H1 (cell line): ENCODE results near the gene MAGI2. TPM values are rescaled to one million over a fixed set of nuclear protein-coding genes. Genes with fewer than 3 reads are reported as not detected.

ENCODE experiments used
- CTCF ChIA-PET: fragments of 300-600 bp; sonication (Branson Sonifier 250); formaldehyde crosslinking; loops from one replicate; lab custom pipeline; 2021; ENCODE audit not compliant: partially characterized antibody; lab: Charles Lee
- POLR2A ChIA-PET: fragments of 300-600 bp; sonication (Branson Sonifier 250); formaldehyde crosslinking; loops from one replicate; lab custom pipeline; 2021; ENCODE audit warnings: inconsistent platforms; ENCODE audit not compliant: partially characterized antibody; lab: Charles Lee
- DNase-seq, 2 experiments: peaks; one replicate each; pipeline versions ENCODE4 v3.0.0 to v3.0.0-alpha.2; 2010 to 2022; ENCODE audit warnings: low spot score in 2 of 2, low read depth in 1 of 2, mixed read lengths in 1 of 2
- FAIRE-seq: peaks from 2 replicates; lab custom pipeline; 2011; peaks lifted over from hg19 to GRCh38; lab: Jason Lieb, UNC
- H2AFZ ChIP-seq: 2 replicates; pipeline ENCODE4 v1.8.1; 2012; ENCODE audit warnings: low read length, inconsistent platforms
- H2AK5ac ChIP-seq: 2 replicates; pipeline ENCODE4 v1.6.1; 2013; ENCODE audit warnings: low read depth, low read length
- H2BK120ac ChIP-seq: replicated peaks from 2 replicates; pipeline ENCODE3; 2013; ENCODE audit warnings: low read depth, low read length, inconsistent platforms
- H2BK12ac ChIP-seq: 2 replicates; pipeline ENCODE4 v1.6.1; 2013; ENCODE audit warnings: low read depth, low read length
- H2BK15ac ChIP-seq: 2 replicates; pipeline ENCODE4 v1.6.1; 2013; ENCODE audit warnings: low read length
- H2BK20ac ChIP-seq: 2 replicates; pipeline ENCODE4 v1.6.1; 2013; ENCODE audit warnings: low read length
- H2BK5ac ChIP-seq: 2 replicates; pipeline ENCODE4 v1.6.1; 2013; ENCODE audit warnings: low read depth, low read length
- H3K14ac ChIP-seq: 2 replicates; pipeline ENCODE4 v1.6.1; 2013; ENCODE audit warnings: inconsistent platforms; ENCODE audit not compliant: insufficient read length
- H3K18ac ChIP-seq: 2 replicates; pipeline ENCODE4 v1.6.1; 2013; ENCODE audit warnings: low read length; ENCODE audit errors: extremely low read depth
- H3K23ac ChIP-seq: 2 replicates; pipeline ENCODE4 v1.6.1; 2013; ENCODE audit warnings: inconsistent platforms; ENCODE audit not compliant: insufficient read length
- H3K23me2 ChIP-seq: 2 replicates; pipeline ENCODE4 v1.6.1; 2013; ENCODE audit warnings: low read depth, low read length
- H3K27ac ChIP-seq: 2 replicates; pipeline ENCODE4 v1.6.1; 2011; ENCODE audit warnings: low read depth, low read length, inconsistent platforms
- H3K27me3 ChIP-seq, 4 experiments: replicated peaks in 1 of 4; 1 replicate in 1 of 4; 2 replicates in 3 of 4; pipeline versions ENCODE4 v1.6.1 to v1.8.1; 2011 to 2013; ENCODE audit warnings: low read length in 3 of 4, mild to moderate bottlenecking in 3 of 4, inconsistent platforms in 2 of 4, mixed read lengths in 2 of 4, moderate library complexity in 1 of 4; ENCODE audit not compliant: control insufficient read depth in 3 of 4, insufficient read depth in 3 of 4; ENCODE audit errors: extremely low read depth in 1 of 4
- H3K36me3 ChIP-seq, 4 experiments: 2 replicates each; pipeline versions ENCODE4 v1.6.1 to v1.8.1; 2011 to 2013; ENCODE audit warnings: mild to moderate bottlenecking in 4 of 4, low read length in 3 of 4, moderate library complexity in 2 of 4, control low read depth in 1 of 4, inconsistent platforms in 1 of 4; ENCODE audit not compliant: insufficient read depth in 4 of 4, control insufficient read depth in 2 of 4
- H3K4ac ChIP-seq: replicated peaks from 2 replicates; pipeline ENCODE3; 2013; ENCODE audit warnings: low read length, low read depth, mixed read lengths, inconsistent platforms; ENCODE audit not compliant: insufficient read length
- H3K4me1 ChIP-seq, 4 experiments: replicated peaks in 1 of 4; 1 replicate in 1 of 4; 2 replicates in 3 of 4; pipeline versions ENCODE4 v1.6.1 to v1.8.1; 2011 to 2013; ENCODE audit warnings: low read length in 3 of 4, inconsistent platforms in 2 of 4, mixed read lengths in 1 of 4; ENCODE audit not compliant: insufficient read depth in 4 of 4, control insufficient read depth in 3 of 4
- H3K4me2 ChIP-seq, 2 experiments: 2 replicates each; pipeline versions ENCODE4 v1.6.1 to v1.8.1; 2011 to 2013; ENCODE audit warnings: low read depth in 2 of 2, low read length in 2 of 2, control low read depth in 1 of 2, inconsistent platforms in 1 of 2, mild to moderate bottlenecking in 1 of 2; ENCODE audit not compliant: insufficient read depth in 1 of 2
- H3K4me3 ChIP-seq, 4 experiments: fragments of 200-600, 300-600 bp in 1 of 4; sonication (generic), shearing (Covaris generic), sonication (Bioruptor Twin) in 1 of 4; 2 replicates each; pipeline versions ENCODE4 v1.5.1 to v1.8.1; 2011 to 2016; ENCODE audit warnings: low read length in 4 of 4, low read depth in 3 of 4, control low read depth in 2 of 4, inconsistent platforms in 2 of 4, mild to moderate bottlenecking in 2 of 4, mixed read lengths in 1 of 4, moderate library complexity in 1 of 4; ENCODE audit not compliant: insufficient read depth in 2 of 4; ENCODE audit errors: extremely low read depth in 1 of 4
- H3K56ac ChIP-seq: replicated peaks from 2 replicates; pipeline ENCODE3; 2013; ENCODE audit warnings: low read depth, mild to moderate bottlenecking, mixed read lengths, low read length, inconsistent platforms; ENCODE audit not compliant: insufficient read length
- H3K79me1 ChIP-seq: 2 replicates; pipeline ENCODE4 v1.6.1; 2013; ENCODE audit warnings: low read depth, low read length, control low read depth
- H3K79me2 ChIP-seq, 2 experiments: 2 replicates each; pipeline versions ENCODE4 v1.6.1 to v1.8.1; 2012 to 2013; ENCODE audit warnings: low read length in 2 of 2, mild to moderate bottlenecking in 2 of 2, inconsistent platforms in 1 of 2; ENCODE audit not compliant: insufficient read depth in 2 of 2, control insufficient read depth in 1 of 2
- H3K9ac ChIP-seq, 4 experiments: replicated peaks in 1 of 4; 1 replicate in 1 of 4; 2 replicates in 3 of 4; pipeline versions ENCODE4 v1.6.1 to v1.8.1; 2011 to 2013; ENCODE audit warnings: low read depth in 3 of 4, low read length in 3 of 4, control low read depth in 2 of 4, mild to moderate bottlenecking in 2 of 4, moderate library complexity in 2 of 4, inconsistent platforms in 1 of 4; ENCODE audit errors: extremely low read depth in 1 of 4
- H3K9me3 ChIP-seq, 2 experiments: 2 replicates each; pipeline versions ENCODE4 v1.6.1 to v1.8.1; 2012 to 2013; ENCODE audit warnings: mild to moderate bottlenecking in 2 of 2, moderate library complexity in 2 of 2, control low read depth in 1 of 2, inconsistent platforms in 1 of 2, low read depth in 1 of 2, low read length in 1 of 2, mixed read lengths in 1 of 2; ENCODE audit not compliant: insufficient read depth in 2 of 2
- H4K20me1 ChIP-seq, 2 experiments: replicated peaks in 1 of 2; 2 replicates each; pipeline versions ENCODE3 to v1.8.1; 2011 to 2013; ENCODE audit warnings: inconsistent platforms in 2 of 2, low read length in 2 of 2, mild to moderate bottlenecking in 1 of 2; ENCODE audit not compliant: insufficient read depth in 2 of 2, control insufficient read depth in 1 of 2
- H4K5ac ChIP-seq: 2 replicates; pipeline ENCODE4 v1.6.1; 2013; ENCODE audit warnings: low read length, low read depth, mixed read lengths, inconsistent platforms; ENCODE audit not compliant: insufficient read length
- H4K8ac ChIP-seq: 2 replicates; pipeline ENCODE4 v1.8.0; 2013; ENCODE audit warnings: mild to moderate bottlenecking, moderate library complexity, low read length, inconsistent platforms; ENCODE audit not compliant: insufficient read depth; ENCODE audit errors: extremely low read depth
- H4K91ac ChIP-seq: replicated peaks from 2 replicates; pipeline ENCODE3; 2013; ENCODE audit warnings: low read length, mixed read lengths, inconsistent platforms; ENCODE audit not compliant: insufficient read length
- BCL11A ChIP-seq, 2 experiments: IDR thresholded peaks; one replicate each; pipeline ENCODE4 v1.6.1; 2011; ENCODE audit warnings: low read depth in 2 of 2, low read length in 2 of 2, mild to moderate bottlenecking in 2 of 2
- CBX5 ChIP-seq: fragments of 300-800, 300-1000 bp; sonication (generic); IDR thresholded peaks from 2 replicates; pipeline ENCODE4 v1.7.1; 2016; ENCODE audit warnings: antibody characterized with exemption, low read length, low read depth
- CBX8 ChIP-seq: fragments of 300-800, 300-1000 bp; sonication (generic); IDR thresholded peaks from 2 replicates; pipeline ENCODE4 v1.7.1; 2016; ENCODE audit warnings: low read depth, low read length, borderline replicate concordance
- CHD1 ChIP-seq: IDR thresholded peaks from 2 replicates; pipeline ENCODE4 v1.6.1; 2012; ENCODE audit warnings: low read depth, low read length, improper control_type of control experiment
- CTBP2 ChIP-seq: IDR thresholded peaks from 2 replicates; pipeline ENCODE4 v1.7.0; 2011; ENCODE audit warnings: borderline replicate concordance, mild to moderate bottlenecking, moderate library complexity, mixed read lengths, low read length; ENCODE audit not compliant: insufficient read depth, insufficient read length
- HDAC2 ChIP-seq, 2 experiments: fragments of 300-600 bp in 1 of 2; sonication (generic) in 1 of 2; IDR thresholded peaks; 2 replicates each; pipeline ENCODE4 v1.6.1; 2011 to 2012; ENCODE audit warnings: low read depth in 2 of 2, low read length in 2 of 2, mild to moderate bottlenecking in 2 of 2, moderate library complexity in 2 of 2, borderline replicate concordance in 1 of 2, inconsistent platforms in 1 of 2
- HDAC6 ChIP-seq: IDR thresholded peaks from one replicate; pipeline ENCODE4 v1.7.1; 2012; ENCODE audit warnings: low read depth, mild to moderate bottlenecking, inconsistent platforms, low read length, moderate library complexity
- JUN ChIP-seq: IDR thresholded peaks from 2 replicates; pipeline ENCODE4 v1.6.1; 2011; ENCODE audit warnings: low read depth, mild to moderate bottlenecking, improper control_type of control experiment, low read length
- SIRT6 ChIP-seq: IDR thresholded peaks from one replicate; pipeline ENCODE4 v1.7.1; 2012; ENCODE audit warnings: low read length, inconsistent platforms
- SIX5 ChIP-seq: IDR thresholded peaks from 2 replicates; pipeline ENCODE4 v1.6.1; 2011; ENCODE audit warnings: mild to moderate bottlenecking, low read depth, low read length
- SRF ChIP-seq: IDR thresholded peaks from 2 replicates; pipeline ENCODE4 v1.6.1; 2011; ENCODE audit warnings: mild to moderate bottlenecking, low read depth, low read length, moderate library complexity
- TCF12 ChIP-seq: IDR thresholded peaks from 2 replicates; pipeline ENCODE4 v1.6.1; 2011; ENCODE audit warnings: low read depth, mild to moderate bottlenecking, low read length
- WGBS, 2 experiments: shearing (Covaris generic) in 1 of 2; methylation state at CpG; one replicate each; pipeline versions ENCODE4 v1.1.6 to v1.1.7; 2013 to 2015; ENCODE audit warnings: low lambda C conversion rate in 2 of 2, mixed read lengths in 2 of 2, inconsistent platforms in 1 of 2, low coverage in 1 of 2, missing lambda C conversion rate in 1 of 2; ENCODE audit not compliant: insufficient replicate concordance in 2 of 2, insufficient coverage in 1 of 2, insufficient read length in 1 of 2; ENCODE audit errors: extremely low coverage in 1 of 2, missing lambda C conversion rate in 1 of 2; 5-methylcytosine and 5-hydroxymethylcytosine counted together
- polyA plus RNA-seq, 7 experiments: library from polyadenylated mRNA; depleted of rRNA in 3 of 7; stranded (reverse) in 5 of 7; unstranded in 2 of 7; fragments of >200 nt in 5 of 7; fragments of 200-250 nt in 2 of 7; gene quantifications; 1 replicate in 5 of 7; 2 replicates in 1 of 7; 4 replicates in 1 of 7; pipeline versions ENCODE4 v1.2.1 to v1.2.3, GENCODE V29; 2011 to 2013; ENCODE audit warnings: missing spikeins in 2 of 7, mixed read lengths in 2 of 7
- total RNA-seq: library from RNA; stranded (reverse); fragmentation: NEBNext Ultra II Directional; extraction: Animal tissue kit (Norgen Biotek cat#: 25700); gene quantifications from 2 replicates; pipeline ENCODE4 v1.2.1, GENCODE V29; 2021
- TF ChIP-seq, protein P1 (sequence below): IDR thresholded peaks from 2 replicates; pipeline ENCODE4 v1.6.1; 2012; ENCODE audit warnings: inconsistent platforms
- TF ChIP-seq, protein P2 (sequence below): IDR thresholded peaks from 2 replicates; pipeline ENCODE4 v1.6.1; 2011; ENCODE audit warnings: low read length, improper control_type of control experiment

MAGI2 gene
- total and polyA plus RNA-seq, 2 of the 8 experiments (the other 6 are each of a cell fraction or from before 2014, with no cell fraction given): 6.0 to 27.3 TPM

DNA sequence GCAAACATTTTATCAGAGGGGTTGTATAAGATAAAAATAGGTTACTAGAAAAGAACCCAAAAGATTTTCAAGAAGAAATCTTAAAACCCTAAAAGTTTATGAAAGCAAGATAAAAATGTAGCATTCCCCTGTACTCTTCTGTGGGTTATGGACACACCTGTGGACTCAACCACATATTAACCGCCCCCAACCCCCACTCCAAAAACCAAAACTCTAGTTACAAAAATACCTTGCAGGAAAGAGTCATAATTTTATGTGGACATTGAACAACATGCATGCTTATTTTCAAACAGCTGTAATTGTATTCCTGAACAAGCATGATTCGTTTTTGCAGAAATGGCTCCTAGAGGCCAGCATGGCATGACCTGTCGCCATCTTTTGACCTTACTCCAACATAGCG is 1188.0 kb downstream of the MAGI2 start:
- Histone ChIP-seq H4K8ac (no peak overlapping the region), H2BK5ac (no peak overlapping the region), H4K5ac (no peak overlapping the region), H2BK20ac (no peak overlapping the region), H3K4me3 (no peak overlapping the region), H4K20me1 (no peaks in the 10 kb centered on the region), H3K27ac (no peak overlapping the region), H4K91ac (no peak overlapping the region), H2AFZ (no peak overlapping the region), H2BK120ac (no peak overlapping the region), H3K18ac (no peak overlapping the region), H3K79me1 (no peaks in the 10 kb centered on the region), H3K14ac (no peak overlapping the region), H3K36me3 (no peaks in the 10 kb centered on the region; a peak in 1 of 8 replicates), H3K4me2 (no peak overlapping the region), H2AK5ac (no peak overlapping the region), H3K23ac (no peak overlapping the region), H3K4ac (no peak overlapping the region), H2BK15ac (no peak overlapping the region), H3K9me3 (no peaks in the 10 kb centered on the region), H3K4me1 (no peaks in the 10 kb centered on the region), H2BK12ac (no peak overlapping the region), H3K56ac (no peak overlapping the region), H3K27me3 (no peaks in the 10 kb centered on the region), H3K79me2 (no peaks in the 10 kb centered on the region), H3K23me2 (no peaks in the 10 kb centered on the region), H3K9ac (no peak overlapping the region)
- CTCF ChIA-PET: interaction anchor here (0.9 kb wide), 1 partner anchor 184 kb away, joined by 3 read pairs; no protein-coding TSS in a partner anchor
- DNase-seq (no peak), FAIRE-seq (no peak)
- POLR2A ChIA-PET: no interaction called here
- WGBS, 2 experiments: 94% methylated on average over 4 of the region's 4 CpGs; no CpG with 5 or more reads in 1 of the 2 experiments
- TF ChIP-seq, protein P1, sequence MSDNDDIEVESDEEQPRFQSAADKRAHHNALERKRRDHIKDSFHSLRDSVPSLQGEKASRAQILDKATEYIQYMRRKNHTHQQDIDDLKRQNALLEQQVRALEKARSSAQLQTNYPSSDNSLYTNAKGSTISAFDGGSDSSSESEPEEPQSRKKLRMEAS: no peak
- TF ChIP-seq, protein P2, sequence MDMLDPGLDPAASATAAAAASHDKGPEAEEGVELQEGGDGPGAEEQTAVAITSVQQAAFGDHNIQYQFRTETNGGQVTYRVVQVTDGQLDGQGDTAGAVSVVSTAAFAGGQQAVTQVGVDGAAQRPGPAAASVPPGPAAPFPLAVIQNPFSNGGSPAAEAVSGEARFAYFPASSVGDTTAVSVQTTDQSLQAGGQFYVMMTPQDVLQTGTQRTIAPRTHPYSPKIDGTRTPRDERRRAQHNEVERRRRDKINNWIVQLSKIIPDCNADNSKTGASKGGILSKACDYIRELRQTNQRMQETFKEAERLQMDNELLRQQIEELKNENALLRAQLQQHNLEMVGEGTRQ: no peak
- TF ChIP-seq SIX5 (no peak), SIRT6 (no peak), BCL11A (IDR thresholded peaks at IDR 0.05; ENCODE audit: low read depth in 2 of 2, low read length in 2 of 2) (no peak), CHD1 (no peak), JUN (no peak), HDAC6 (no peak), HDAC2 (IDR thresholded peaks at IDR 0.05; ENCODE audit: borderline replicate concordance in 1 of 2, low read depth in 2 of 2, low read length in 2 of 2) (no peak), TCF12 (no peak), CTBP2 (no peak), CBX5 (no peak), SRF (no peak), CBX8 (no peak)
